DND-41 (cell line): ENCODE results near the gene EIF2B1.

Experiments
- ATAC-seq: fragments of 200-7000 bp; cut with Tn5 transposase; 3 replicates; pipeline ENCODE4 v1.9.1; 2021; ENCODE audit warnings: low read depth; ENCODE audit not compliant: insufficient read depth
- DNase-seq: peaks from one replicate; pipeline ENCODE4 v3.0.0-alpha.2; 2020
- H2AFZ ChIP-seq: 2 replicates; pipeline ENCODE4 v1.6.0; 2012; ENCODE audit warnings: low read depth, low read length
- H3K27ac ChIP-seq: 2 replicates; pipeline ENCODE4 v1.5.1; 2012; ENCODE audit warnings: low read length, inconsistent platforms
- H3K27me3 ChIP-seq: fragments of 200-600 bp; sonication (generic); 2 replicates; pipeline ENCODE4 v1.6.0; 2012; ENCODE audit warnings: low read length, mild to moderate bottlenecking, inconsistent platforms; ENCODE audit not compliant: insufficient read depth, poor library complexity
- H3K36me3 ChIP-seq: 2 replicates; pipeline ENCODE4 v1.5.1; 2012; ENCODE audit warnings: low read length, inconsistent platforms; ENCODE audit not compliant: insufficient read depth
- H3K4me1 ChIP-seq: 2 replicates; pipeline ENCODE4 v1.5.1; 2012; ENCODE audit warnings: mild to moderate bottlenecking, low read length; ENCODE audit not compliant: insufficient read depth
- H3K4me2 ChIP-seq: 2 replicates; pipeline ENCODE4 v1.6.0; 2012; ENCODE audit warnings: mild to moderate bottlenecking, moderate library complexity, low read length, inconsistent platforms; ENCODE audit not compliant: insufficient read depth
- H3K4me3 ChIP-seq, 2 experiments: fragments of 200-600 bp in 1 of 2; shearing (Covaris generic) in 1 of 2; 2 replicates each; pipeline ENCODE4 v1.5.1; 2012 to 2016; ENCODE audit warnings: inconsistent platforms in 2 of 2, low read length in 2 of 2, mild to moderate bottlenecking in 2 of 2, low read depth in 1 of 2, moderate library complexity in 1 of 2
- H3K79me2 ChIP-seq: 2 replicates; pipeline ENCODE4 v1.6.0; 2012; ENCODE audit warnings: low read length, inconsistent platforms; ENCODE audit not compliant: insufficient read depth
- H3K9ac ChIP-seq: 2 replicates; pipeline ENCODE4 v1.6.0; 2012; ENCODE audit warnings: low read depth, mild to moderate bottlenecking, inconsistent platforms, low read length, moderate library complexity
- H3K9me3 ChIP-seq: 2 replicates; pipeline ENCODE4 v1.5.1; 2012; ENCODE audit warnings: low read length, moderate library complexity, mild to moderate bottlenecking, inconsistent platforms; ENCODE audit not compliant: insufficient read depth, severe bottlenecking
- H4K20me1 ChIP-seq: 2 replicates; pipeline ENCODE4 v1.6.0; 2012; ENCODE audit warnings: low read length; ENCODE audit not compliant: insufficient read depth
- CTCF ChIP-seq: IDR thresholded peaks from 2 replicates; pipeline ENCODE4 v1.5.1; 2012; ENCODE audit warnings: borderline replicate concordance, low read length, moderate library complexity, mild to moderate bottlenecking; ENCODE audit not compliant: poor library complexity, severe bottlenecking; ENCODE audit errors: extremely low read depth
- EZH2 ChIP-seq: IDR thresholded peaks from 3 replicates; pipeline ENCODE4 v1.6.1; 2012; ENCODE audit warnings: borderline replicate concordance, low read depth, mild to moderate bottlenecking, moderate library complexity, low read length, inconsistent platforms; ENCODE audit not compliant: severe bottlenecking

The EIF2B1 gene

GRCh38 chr12:123576611-123577010 lies 56.9 kb downstream of the EIF2B1 start:
- ATAC-seq (no peak), DNase-seq (no peak)
- no peak overlapping the region for H3K27ac ChIP-seq
- no peaks in the 10 kb centered on the region for H4K20me1 ChIP-seq
- peaks cover 4% of the 10 kb centered on the region for H3K4me1 ChIP-seq
- H2AFZ ChIP-seq: no peak overlapping the region
- no peaks in the 10 kb centered on the region for H3K9me3 ChIP-seq
- H3K9ac ChIP-seq: no peak overlapping the region
- no peaks in the 10 kb centered on the region for H3K27me3 ChIP-seq
- TF ChIP-seq EZH2: no peak
- no peak for TF ChIP-seq CTCF
- H3K4me3 ChIP-seq: no peak overlapping the region
- no peak overlapping the region for H3K4me2 ChIP-seq
- no peaks in the 10 kb centered on the region for H3K79me2 ChIP-seq
- no peaks in the 10 kb centered on the region for H3K36me3 ChIP-seq

- Histone ChIP-seq H3K9me3 (no peaks in the 10 kb centered on the region), H3K27me3 (no peaks in the 10 kb centered on the region), H3K4me2 (no peak overlapping the region), H3K4me1 (peaks cover 22% of the 10 kb centered on the region), H3K27ac (no peak overlapping the region), H3K4me3 (no peak overlapping the region), H3K36me3 (no peaks in the 10 kb centered on the region), H3K9ac (no peak overlapping the region), H3K79me2 (no peaks in the 10 kb centered on the region), H2AFZ (no peak overlapping the region), H4K20me1 (no peaks in the 10 kb centered on the region)
- ATAC-seq: no peak
- TF ChIP-seq CTCF: no peak
- TF ChIP-seq EZH2: no peak
- DNase-seq: no peak
Observed at GRCh38 chr12:123573870-123574269, 59.6 kb downstream of the EIF2B1 start.

- Histone ChIP-seq H4K20me1 (no peaks in the 10 kb centered on the region), H3K9me3 (no peaks in the 10 kb centered on the region), H3K27ac (no peak overlapping the region), H3K4me1 (peaks cover 22% of the 10 kb centered on the region), H3K4me3 (no peak overlapping the region), H3K27me3 (no peaks in the 10 kb centered on the region), H3K9ac (no peak overlapping the region), H2AFZ (no peak overlapping the region), H3K4me2 (no peak overlapping the region), H3K79me2 (no peaks in the 10 kb centered on the region), H3K36me3 (no peaks in the 10 kb centered on the region)
- ATAC-seq: no peak
- no peak for DNase-seq
- TF ChIP-seq CTCF (no peak), EZH2 (no peak)
Observed at GRCh38 chr12:123572391-123572790, 61.1 kb downstream of the EIF2B1 start.

- H3K4me3 ChIP-seq: peak overlapping the region in 1 of 2 experiments; percentile 31; a peak in 1 of 4 replicates
- H3K27me3 ChIP-seq: no peaks in the 10 kb centered on the region
- peaks cover 22% of the 10 kb centered on the region for H3K4me1 ChIP-seq
- no peaks in the 10 kb centered on the region for H4K20me1 ChIP-seq
- DNase-seq (peak; percentile 24), ATAC-seq (0 out of 3 replicates have a peak, but pooled peaks have one; percentile 21)
- no peaks in the 10 kb centered on the region for H3K9me3 ChIP-seq
- peak overlapping the region; percentile 66 for H3K27ac ChIP-seq
- peak overlapping the region; percentile 57 for H3K4me2 ChIP-seq
- H3K79me2 ChIP-seq: no peaks in the 10 kb centered on the region
- no peaks in the 10 kb centered on the region for H3K36me3 ChIP-seq
- H2AFZ ChIP-seq: peak overlapping the region; percentile 71
- no peak overlapping the region for H3K9ac ChIP-seq
- TF ChIP-seq EZH2 (no peak), CTCF (no peak)
Observed at GRCh38 chr12:123571343-123571813, 62.1 kb downstream of the EIF2B1 start.
